Adrenal gland (tissue), 12 donors: ENCODE data around the gene PHKA2. TPM values are rescaled to one million over a fixed set of nuclear protein-coding genes. Genes with fewer than 3 reads are reported as not detected.

Experiments
- DNase-seq, 7 donors: peaks; one replicate each; pipeline ENCODE4 v3.0.0-alpha.2; 2019 to 2020
- H3K27ac ChIP-seq, 5 donors: fragments of 200-600 bp; sonication (generic) in 4 of 5; 1 replicate in 3 of 5; 2 replicates in 2 of 5; pipeline versions ENCODE4 v1.5.1 to v1.8.0; 2016 to 2020; ENCODE audit warnings: mild to moderate bottlenecking in 1 of 5
- H3K27me3 ChIP-seq: fragments of 200-600 bp; 2 replicates; pipeline ENCODE4 v1.8.0; 2021
- H3K36me3 ChIP-seq, 2 donors: fragments of 200-600 bp; replicated peaks in 1 of 2; 1 replicate in 1 of 2; 2 replicates in 1 of 2; pipeline versions ENCODE4 v1.5.1 to v1.8.0; 2018 to 2022
- H3K4me1 ChIP-seq, 2 donors: fragments of 200-600 bp; replicated peaks in 1 of 2; 1 replicate in 1 of 2; 2 replicates in 1 of 2; pipeline versions ENCODE4 v1.5.1 to v1.8.0; 2018 to 2021
- H3K4me3 ChIP-seq, 4 donors: fragments of 200-600 bp; sonication (generic) in 3 of 4; one replicate each; pipeline ENCODE4 v1.5.1; 2016 to 2018
- H3K9me3 ChIP-seq, 3 donors: fragments of 200-600 bp; sonication (generic) in 1 of 3; replicated peaks in 1 of 3; 1 replicate in 2 of 3; 2 replicates in 1 of 3; pipeline versions ENCODE4 v1.5.1 to v1.8.0; 2016 to 2021
- POLR2A ChIP-seq, 2 donors: fragments of 450-650 bp; IDR thresholded peaks; one replicate each; pipeline ENCODE4 v1.6.1; 2017; ENCODE audit warnings: antibody characterized with exemption in 2 of 2, mild to moderate bottlenecking in 2 of 2, moderate library complexity in 1 of 2
- WGBS, 4 donors: extraction: QIAGEN DNeasy Blood & Tissue Kit in 2 of 4; methylation state at CpG; one replicate each; pipeline versions ENCODE4 v1.1.5 to v1.1.7; 2013 to 2017; 5-methylcytosine and 5-hydroxymethylcytosine counted together
- intact Hi-C, 2 donors: fragments of 100-400 bp; cut with DNase I; formaldehyde crosslinking; loops; one replicate each; pipeline versions ENCODE4 v1.14.1 to v1.15.0; 2022 to 2023
- polyA plus RNA-seq, 3 donors: library from polyadenylated mRNA; stranded (reverse); fragments of 200-250 nt in 2 of 3; fragments of 350-450 nt in 1 of 3; fragmentation: Illumina TruSeq in 1 of 3; extraction: RNeasy Lipid Tissue Mini Kit (QIAGEN cat#74804) in 1 of 3; gene quantifications; one replicate each; pipeline ENCODE4 v1.2.3, GENCODE V29; 2013 to 2014
- total RNA-seq, 9 donors: library from RNA; depleted of rRNA in 4 of 9; stranded (reverse); fragments of >200 nt in 4 of 9; fragments of 120-200 nt in 1 of 9; fragmentation: NEBNext Ultra II Directional in 1 of 9; extraction: Animal tissue kit (Norgen Biotek cat#: 25700) in 1 of 9; gene quantifications; one replicate each; pipeline versions ENCODE4 v1.1.0 to v1.2.4, GENCODE V29; 2013 to 2023
- TF ChIP-seq, protein P1 (sequence below), 6 experiments: fragments of 450-650 bp in 4 of 6; fragments of 200-600 bp in 2 of 6; sonication (generic) in 1 of 6; IDR thresholded peaks; 1 replicate in 5 of 6; 2 replicates in 1 of 6; pipeline versions ENCODE4 v1.5.1 to v1.8.0; 2016 to 2021; ENCODE audit warnings: antibody characterized with exemption in 6 of 6, mild to moderate bottlenecking in 2 of 6, moderate library complexity in 1 of 6
- donor health status: healthy with polysubstance abuse.
- donor health status: Bipolar disorder and iron deficiency.
- donor health status: DM: yes; HTN: yes; CAD: no.
- donor health status: DM: no; HTN: no; CAD: no.
- donor health status: DM: no; HTN: no; CAD: no.
- donor health status: DM: yes; HTN: yes; CAD: no.

Gene PHKA2
- total and polyA plus RNA-seq, 12 donors: 11.7 to 63.8 (median 27.8) TPM

DNA sequence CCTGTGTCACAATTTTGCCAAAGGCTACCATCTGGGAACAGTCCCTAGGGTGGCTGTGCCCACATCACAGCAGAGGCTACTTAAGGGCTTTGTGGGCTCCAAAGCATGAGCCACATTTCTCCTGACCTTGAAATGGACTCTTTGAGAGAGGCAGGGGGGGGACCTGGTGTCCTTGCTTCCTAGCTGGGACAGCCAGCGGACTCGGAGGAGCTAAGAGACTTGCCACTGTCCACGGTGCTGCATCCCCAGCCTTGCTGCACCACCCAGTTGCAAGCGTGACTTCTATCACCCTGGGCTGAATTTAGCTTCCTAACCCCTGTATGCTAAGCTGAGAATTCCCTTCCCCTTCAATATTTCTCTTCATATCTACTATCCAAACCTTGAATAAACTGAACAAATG lies 99.0 kb downstream of the PHKA2 start:
- Histone ChIP-seq H3K36me3 (no peaks in the 10 kb centered on the region), H3K9me3 (no peaks in the 10 kb centered on the region), H3K27ac (peak overlapping the region in 2 of 5 donors; percentile 88 to 93), H3K4me1 (peaks cover 14 to 17% of the 10 kb centered on the region in 2 donors), H3K4me3 (no peak overlapping the region), H3K27me3 (no peaks in the 10 kb centered on the region)
- intact Hi-C loops: no loop called here
- no peak for TF ChIP-seq POLR2A (IDR thresholded peaks at IDR 0.05)
- TF ChIP-seq, protein P1, sequence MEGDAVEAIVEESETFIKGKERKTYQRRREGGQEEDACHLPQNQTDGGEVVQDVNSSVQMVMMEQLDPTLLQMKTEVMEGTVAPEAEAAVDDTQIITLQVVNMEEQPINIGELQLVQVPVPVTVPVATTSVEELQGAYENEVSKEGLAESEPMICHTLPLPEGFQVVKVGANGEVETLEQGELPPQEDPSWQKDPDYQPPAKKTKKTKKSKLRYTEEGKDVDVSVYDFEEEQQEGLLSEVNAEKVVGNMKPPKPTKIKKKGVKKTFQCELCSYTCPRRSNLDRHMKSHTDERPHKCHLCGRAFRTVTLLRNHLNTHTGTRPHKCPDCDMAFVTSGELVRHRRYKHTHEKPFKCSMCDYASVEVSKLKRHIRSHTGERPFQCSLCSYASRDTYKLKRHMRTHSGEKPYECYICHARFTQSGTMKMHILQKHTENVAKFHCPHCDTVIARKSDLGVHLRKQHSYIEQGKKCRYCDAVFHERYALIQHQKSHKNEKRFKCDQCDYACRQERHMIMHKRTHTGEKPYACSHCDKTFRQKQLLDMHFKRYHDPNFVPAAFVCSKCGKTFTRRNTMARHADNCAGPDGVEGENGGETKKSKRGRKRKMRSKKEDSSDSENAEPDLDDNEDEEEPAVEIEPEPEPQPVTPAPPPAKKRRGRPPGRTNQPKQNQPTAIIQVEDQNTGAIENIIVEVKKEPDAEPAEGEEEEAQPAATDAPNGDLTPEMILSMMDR (IDR thresholded peaks at IDR 0.05): no peak
- peak in 4 of 7 donors; percentile 40 to 59 (median 47) for DNase-seq
- 38 to 72% (median 47%) methylated on average over 1 to 4 of the region's 4 CpGs for WGBS, 4 donors

DNA sequence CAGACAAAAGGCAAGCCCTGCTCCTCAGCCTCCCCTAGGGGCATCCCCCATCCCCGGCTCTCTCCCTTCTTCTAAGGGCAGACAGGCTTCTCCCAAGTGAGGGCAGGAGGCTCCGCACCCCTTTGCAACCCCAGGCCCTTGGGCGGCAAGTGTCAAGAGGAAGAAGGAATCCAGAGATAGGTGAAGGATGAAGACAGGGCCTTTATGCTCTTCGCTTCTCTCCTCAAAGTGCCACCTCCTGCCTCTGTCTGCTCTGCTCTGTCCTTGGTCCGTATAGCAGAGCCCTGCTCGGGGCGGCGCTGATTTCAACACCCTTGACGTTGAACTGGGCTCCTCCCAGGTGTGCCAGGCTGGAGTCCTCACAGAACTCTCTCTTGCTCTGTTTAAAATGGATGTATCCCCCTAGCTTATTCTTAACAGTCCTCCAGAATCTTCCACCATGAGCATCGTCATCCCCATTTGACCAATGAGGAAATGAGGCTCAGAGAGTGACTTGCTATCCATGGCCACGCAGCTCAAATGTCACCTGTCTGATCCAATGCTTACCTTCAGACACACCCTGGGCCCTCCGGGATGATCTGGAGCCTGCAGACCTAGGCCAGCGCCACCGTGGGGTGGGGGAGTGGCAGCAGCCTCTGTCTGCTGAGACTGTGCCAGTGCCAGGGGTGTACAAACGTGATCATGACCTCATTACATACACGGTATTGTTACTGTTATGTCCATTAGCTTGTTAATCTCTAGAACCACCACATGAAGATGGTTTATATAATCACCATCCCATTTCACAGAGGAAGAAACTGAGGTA lies 99.8 kb downstream of the PHKA2 start:
- 72 to 88% (median 75%) methylated on average over 6 to 16 of the region's 16 CpGs for WGBS, 4 donors
- no peak for DNase-seq
- intact Hi-C loops: no loop called here
- no peak overlapping the region for H3K4me3 ChIP-seq
- no peaks in the 10 kb centered on the region for H3K27me3 ChIP-seq
- H3K36me3 ChIP-seq: no peaks in the 10 kb centered on the region
- H3K4me1 ChIP-seq: peaks cover 14 to 17% of the 10 kb centered on the region in 2 donors
- H3K27ac ChIP-seq: peak overlapping the region in 1 of 5 donors; percentile 93
- H3K9me3 ChIP-seq: no peaks in the 10 kb centered on the region
- TF ChIP-seq, protein P1 (IDR thresholded peaks at IDR 0.05): no peak
- no peak for TF ChIP-seq POLR2A (IDR thresholded peaks at IDR 0.05)

DNA sequence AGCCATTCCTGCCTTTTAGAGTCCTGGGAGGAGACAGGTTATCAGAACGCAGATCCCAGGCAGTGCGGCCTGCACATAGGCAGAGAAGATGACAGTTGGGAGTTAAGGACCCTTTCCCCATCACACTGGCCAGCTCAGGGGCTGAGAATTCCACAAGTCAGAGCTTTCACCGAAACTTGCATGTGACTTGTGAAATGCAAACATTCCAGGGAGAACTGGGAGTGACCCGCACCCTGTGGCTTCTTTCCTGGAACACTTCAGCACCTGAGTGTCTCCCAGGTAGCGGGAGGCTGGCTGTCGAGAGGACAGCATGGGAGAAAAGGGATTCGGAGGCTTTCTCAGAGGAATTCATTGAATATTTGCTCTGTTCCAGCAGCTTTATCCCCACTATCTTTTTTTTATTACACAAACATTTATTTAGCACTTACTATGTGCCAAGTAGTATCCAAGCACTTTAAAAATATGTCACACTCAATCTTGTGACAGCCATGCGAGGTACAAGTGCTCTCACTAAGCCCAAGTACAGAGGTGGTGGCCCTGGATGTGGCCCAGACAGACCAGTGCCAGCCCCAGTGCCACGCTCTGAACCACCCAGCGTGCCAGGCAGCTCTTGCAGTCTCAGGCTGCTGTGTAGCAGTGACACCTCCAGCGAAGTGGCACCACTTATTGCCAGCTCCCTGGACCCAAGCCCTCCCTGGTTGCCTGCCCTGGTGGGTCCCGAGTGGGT lies 100.5 kb downstream of the PHKA2 start:
- no peak for DNase-seq
- intact Hi-C loops: no loop called here
- WGBS, 4 donors: 75 to 82% (median 78%) methylated on average over 5 to 12 of the region's 12 CpGs

DNA sequence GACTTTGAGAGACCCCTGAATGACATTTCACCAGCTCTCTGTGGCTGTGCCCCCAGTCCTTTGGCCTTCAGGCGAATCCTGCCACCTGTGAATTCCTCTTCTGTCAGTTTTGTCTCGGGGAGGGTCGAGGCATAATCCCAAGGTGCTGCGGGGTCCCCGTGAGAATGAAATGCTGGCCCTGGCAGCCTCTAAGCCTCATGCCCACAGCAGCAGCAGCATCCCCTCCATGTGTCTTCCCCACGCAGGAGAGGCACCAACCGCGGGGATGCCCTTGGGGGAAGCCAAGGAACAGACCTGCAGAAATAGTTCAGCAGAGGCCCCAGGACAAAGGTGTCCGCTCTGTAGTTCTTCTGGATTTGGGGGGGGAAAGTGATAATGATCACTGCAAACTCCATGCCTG lies 104.8 kb downstream of the PHKA2 start:
- intact Hi-C loops: no loop called here
- no peak overlapping the region for H3K4me3 ChIP-seq
- H3K9me3 ChIP-seq: no peaks in the 10 kb centered on the region
- no peaks in the 10 kb centered on the region for H3K36me3 ChIP-seq
- H3K4me1 ChIP-seq: no peaks in the 10 kb centered on the region
- no peak overlapping the region for H3K27ac ChIP-seq
- no peak for TF ChIP-seq POLR2A (IDR thresholded peaks at IDR 0.05)
- TF ChIP-seq, protein P1 (IDR thresholded peaks at IDR 0.05): no peak
- 74 to 100% (median 82%) methylated on average over 1 to 9 of the region's 9 CpGs for WGBS, 4 donors
- no peaks in the 10 kb centered on the region for H3K27me3 ChIP-seq
- no peak for DNase-seq

More for the DNA sequence above, 100.5 kb downstream of the PHKA2 start:
- H3K36me3 ChIP-seq: no peaks in the 10 kb centered on the region
- no peak overlapping the region for H3K4me3 ChIP-seq
- H3K9me3 ChIP-seq: no peaks in the 10 kb centered on the region
- TF ChIP-seq, protein P1 (IDR thresholded peaks at IDR 0.05): no peak
- peaks cover 14 to 17% of the 10 kb centered on the region in 2 donors for H3K4me1 ChIP-seq
- no peak overlapping the region for H3K27ac ChIP-seq
- H3K27me3 ChIP-seq: no peaks in the 10 kb centered on the region
